Mesodermal cell (in vitro differentiated cells): ENCODE measurements around the gene NOXO1.

Experiments
- H3K27ac ChIP-seq: 2 replicates; pipeline ENCODE4 v1.7.0; 2013; ENCODE audit warnings: mild to moderate bottlenecking, low read depth, low read length, moderate library complexity; ENCODE audit not compliant: severe bottlenecking
- H3K36me3 ChIP-seq: 2 replicates; pipeline ENCODE4 v1.7.1; 2013; ENCODE audit warnings: mild to moderate bottlenecking, low read length, moderate library complexity; ENCODE audit not compliant: control insufficient read depth, insufficient read depth
- H3K4me1 ChIP-seq: one replicate; pipeline ENCODE4 v1.7.1; 2013; ENCODE audit warnings: mild to moderate bottlenecking, low read length; ENCODE audit not compliant: insufficient read depth, control insufficient read depth, poor library complexity, severe bottlenecking
- H3K4me3 ChIP-seq: 2 replicates; pipeline ENCODE4 v1.7.0; 2013; ENCODE audit warnings: low read length, control low read depth, mild to moderate bottlenecking; ENCODE audit not compliant: insufficient read depth, poor library complexity, severe bottlenecking; ENCODE audit errors: extremely low read depth
- H3K9me3 ChIP-seq: 2 replicates; pipeline ENCODE4 v1.7.1; 2013; ENCODE audit warnings: mild to moderate bottlenecking, low read length, moderate library complexity; ENCODE audit not compliant: control insufficient read depth
- WGBS, 2 experiments: methylation state at CpG; one replicate each; pipeline ENCODE4 v1.1.5; 2013; ENCODE audit warnings: missing lambda C conversion rate in 2 of 2; ENCODE audit not compliant: insufficient coverage in 2 of 2; 5-methylcytosine and 5-hydroxymethylcytosine counted together

The NOXO1 gene

GRCh38 chr16:1932050-1933028, 48.9 kb downstream of the NOXO1 start:
- 82 to 83% methylated on average over 19 of the region's 19 CpGs for WGBS, 2 experiments
- no peak overlapping the region for H3K27ac ChIP-seq
- no peaks in the 10 kb centered on the region for H3K4me1 ChIP-seq
- no peak overlapping the region for H3K4me3 ChIP-seq
- no peaks in the 10 kb centered on the region for H3K36me3 ChIP-seq
- H3K9me3 ChIP-seq, result no peaks in the 10 kb centered on the region

GRCh38 chr16:1930338-1930720, 50.9 kb downstream of the NOXO1 start:
- Histone ChIP-seq H3K36me3 (no peaks in the 10 kb centered on the region), H3K27ac (no peak overlapping the region), H3K4me3 (no peak overlapping the region), H3K4me1 (peaks cover 7% of the 10 kb centered on the region), H3K9me3 (no peaks in the 10 kb centered on the region)
- WGBS, 2 experiments, result 82 to 90% methylated on average over 4 to 6 of the region's 10 CpGs

- Histone ChIP-seq H3K4me3 (peak overlapping the region; percentile 33), H3K36me3 (no peaks in the 10 kb centered on the region), H3K4me1 (peaks cover 7% of the 10 kb centered on the region), H3K9me3 (no peaks in the 10 kb centered on the region), H3K27ac (no peak overlapping the region)
- 13 to 18% methylated on average over 39 to 40 of the region's 70 CpGs for WGBS, 2 experiments
Observed at GRCh38 chr16:1929578-1930337, 51.5 kb downstream of the NOXO1 start.

- 34 to 50% methylated on average over 2 to 7 of the region's 11 CpGs for WGBS, 2 experiments
- peaks cover 7% of the 10 kb centered on the region for H3K4me1 ChIP-seq
- no peak overlapping the region for H3K27ac ChIP-seq
- H3K4me3 ChIP-seq, result peak overlapping the region; percentile 33
- no peaks in the 10 kb centered on the region for H3K9me3 ChIP-seq
- H3K36me3 ChIP-seq, result no peaks in the 10 kb centered on the region
Observed at GRCh38 chr16:1929105-1929504, 52.2 kb downstream of the NOXO1 start.
